Neuron (in vitro differentiated cells): ENCODE data around the gene ZPR1.

Experiments used
- H2AFZ ChIP-seq: one replicate; pipeline ENCODE4 v1.6.1; 2013; ENCODE audit warnings: low read depth, mild to moderate bottlenecking, inconsistent platforms, low read length, moderate library complexity
- H3K27me3 ChIP-seq: one replicate; pipeline ENCODE4 v1.6.1; 2013; ENCODE audit warnings: low read length; ENCODE audit not compliant: insufficient read depth
- H3K36me3 ChIP-seq: one replicate; pipeline ENCODE4 v1.6.1; 2013; ENCODE audit warnings: low read length; ENCODE audit not compliant: insufficient read depth
- H3K4me1 ChIP-seq: one replicate; pipeline ENCODE4 v1.6.1; 2013; ENCODE audit warnings: low read length; ENCODE audit not compliant: insufficient read depth
- H3K4me3 ChIP-seq: 2 replicates; pipeline ENCODE4 v1.5.1; 2013; ENCODE audit warnings: mild to moderate bottlenecking, low read length, moderate library complexity
- H3K9me3 ChIP-seq: one replicate; pipeline ENCODE4 v1.6.1; 2013; ENCODE audit warnings: low read length

The ZPR1 gene

DNA sequence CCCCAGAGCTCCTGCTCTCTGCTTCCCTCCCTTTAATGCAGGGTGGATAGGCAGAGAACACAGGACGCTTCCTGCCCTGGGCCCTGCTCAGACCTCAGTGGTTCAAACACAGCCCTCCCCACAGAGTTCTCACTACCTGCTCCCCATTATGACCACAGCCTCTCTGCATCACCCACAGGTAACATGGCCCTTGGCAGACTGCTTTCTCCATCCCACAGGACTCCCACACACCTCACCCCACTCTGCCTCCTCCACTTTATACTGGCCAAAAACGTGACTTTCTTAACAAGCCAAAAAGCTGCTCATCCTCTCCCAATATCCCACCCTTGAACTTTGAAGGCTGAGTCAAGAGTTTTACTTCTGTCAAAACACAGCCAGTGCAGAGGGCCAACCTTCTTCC lies 48.8 kb downstream of the ZPR1 start:
- Histone ChIP-seq H3K4me1 (no peaks in the 10 kb centered on the region), H2AFZ (no peak overlapping the region), H3K27me3 (no peaks in the 10 kb centered on the region), H3K4me3 (no peak overlapping the region), H3K36me3 (no peaks in the 10 kb centered on the region), H3K9me3 (no peaks in the 10 kb centered on the region)

DNA sequence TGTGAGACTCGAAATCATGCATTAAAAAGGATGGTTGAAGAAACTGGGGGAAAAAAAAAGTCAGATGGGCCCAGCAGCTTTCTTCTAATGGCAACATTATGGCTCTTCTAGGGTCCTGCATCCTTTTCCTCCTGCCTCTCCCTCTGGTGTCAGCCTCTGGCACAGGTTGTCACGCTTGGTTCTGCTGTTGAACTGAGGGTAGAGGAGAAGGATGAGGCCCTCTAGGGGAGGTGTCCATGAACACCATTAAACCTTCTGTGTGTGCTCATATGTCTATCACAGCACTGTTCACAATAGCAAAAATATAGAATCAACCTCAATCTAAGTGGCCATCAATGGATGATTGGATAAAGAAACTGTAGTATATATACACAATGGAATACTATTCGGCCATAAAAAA lies 51.1 kb downstream of the ZPR1 start:
- Histone ChIP-seq H2AFZ (no peak overlapping the region), H3K36me3 (no peaks in the 10 kb centered on the region), H3K4me3 (no peak overlapping the region), H3K27me3 (no peaks in the 10 kb centered on the region), H3K9me3 (no peaks in the 10 kb centered on the region), H3K4me1 (peaks cover 2% of the 10 kb centered on the region)

DNA sequence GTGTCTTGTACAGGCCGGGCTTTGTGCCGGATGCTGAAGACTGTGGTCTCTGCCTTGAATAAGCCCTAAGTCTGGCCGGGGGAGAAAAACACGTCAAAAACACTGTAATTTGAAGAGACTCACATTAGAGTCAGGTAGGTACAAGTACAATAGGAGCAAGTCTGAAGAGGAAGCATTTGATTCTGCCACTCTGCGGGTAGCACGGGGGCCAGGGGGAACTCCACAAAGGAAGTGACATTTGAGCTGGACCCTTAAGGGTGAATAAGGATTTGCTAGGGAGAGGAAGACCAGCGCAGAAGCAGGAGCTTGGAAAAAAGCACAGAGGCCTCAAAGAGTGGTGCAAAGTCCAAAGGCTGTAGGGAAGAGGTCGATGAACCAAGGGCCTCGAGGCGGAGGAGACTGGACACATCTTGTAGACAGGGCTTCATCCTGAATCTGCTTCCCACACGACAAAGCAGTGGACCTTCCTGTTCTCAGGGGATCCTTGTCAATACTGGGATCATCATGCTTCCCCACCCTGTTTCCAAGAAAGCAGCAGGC lies 53.8 kb downstream of the ZPR1 start:
- peaks cover 19% of the 10 kb centered on the region for H3K4me1 ChIP-seq
- H3K9me3 ChIP-seq, result no peaks in the 10 kb centered on the region
- no peak overlapping the region for H3K4me3 ChIP-seq
- no peaks in the 10 kb centered on the region for H3K36me3 ChIP-seq
- no peaks in the 10 kb centered on the region for H3K27me3 ChIP-seq
- H2AFZ ChIP-seq, result no peak overlapping the region

DNA sequence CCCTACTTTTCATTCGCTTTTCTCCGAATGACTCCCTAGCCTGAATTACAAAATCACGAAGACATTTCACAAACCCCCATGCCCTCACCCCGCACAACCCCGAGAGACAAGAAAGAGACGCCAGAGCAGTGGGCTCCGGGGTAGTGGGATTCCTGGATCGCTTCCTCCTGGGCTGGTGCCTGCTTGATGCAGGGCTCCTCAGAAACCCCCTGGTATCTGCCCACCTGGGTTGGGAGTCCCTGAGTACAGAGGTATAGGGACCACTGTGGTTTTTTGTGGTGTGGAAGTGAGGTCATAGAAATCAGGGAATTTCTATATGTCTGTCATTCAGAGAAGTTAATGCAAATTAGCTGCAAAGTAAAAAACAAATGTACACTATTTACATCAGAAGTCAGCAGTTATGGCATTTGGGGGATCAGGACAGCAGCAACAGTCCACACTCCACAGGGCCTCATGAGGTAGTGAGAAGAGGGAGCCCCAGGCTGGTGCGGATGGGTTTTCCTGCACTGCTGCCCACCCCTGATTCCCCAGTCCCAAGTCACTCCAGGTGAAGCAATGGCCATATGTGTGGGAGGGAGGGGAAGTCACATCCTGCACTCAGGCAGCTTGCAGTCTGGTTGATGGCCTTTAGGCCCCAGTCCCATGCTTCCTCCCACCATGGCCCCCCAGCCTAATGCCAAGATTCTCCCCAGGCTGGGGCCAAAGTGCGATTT lies 54.6 kb downstream of the ZPR1 start:
- no peak overlapping the region for H2AFZ ChIP-seq
- no peaks in the 10 kb centered on the region for H3K36me3 ChIP-seq
- H3K4me1 ChIP-seq, result peaks cover 19% of the 10 kb centered on the region
- no peaks in the 10 kb centered on the region for H3K27me3 ChIP-seq
- H3K9me3 ChIP-seq, result no peaks in the 10 kb centered on the region
- H3K4me3 ChIP-seq, result no peak overlapping the region

DNA sequence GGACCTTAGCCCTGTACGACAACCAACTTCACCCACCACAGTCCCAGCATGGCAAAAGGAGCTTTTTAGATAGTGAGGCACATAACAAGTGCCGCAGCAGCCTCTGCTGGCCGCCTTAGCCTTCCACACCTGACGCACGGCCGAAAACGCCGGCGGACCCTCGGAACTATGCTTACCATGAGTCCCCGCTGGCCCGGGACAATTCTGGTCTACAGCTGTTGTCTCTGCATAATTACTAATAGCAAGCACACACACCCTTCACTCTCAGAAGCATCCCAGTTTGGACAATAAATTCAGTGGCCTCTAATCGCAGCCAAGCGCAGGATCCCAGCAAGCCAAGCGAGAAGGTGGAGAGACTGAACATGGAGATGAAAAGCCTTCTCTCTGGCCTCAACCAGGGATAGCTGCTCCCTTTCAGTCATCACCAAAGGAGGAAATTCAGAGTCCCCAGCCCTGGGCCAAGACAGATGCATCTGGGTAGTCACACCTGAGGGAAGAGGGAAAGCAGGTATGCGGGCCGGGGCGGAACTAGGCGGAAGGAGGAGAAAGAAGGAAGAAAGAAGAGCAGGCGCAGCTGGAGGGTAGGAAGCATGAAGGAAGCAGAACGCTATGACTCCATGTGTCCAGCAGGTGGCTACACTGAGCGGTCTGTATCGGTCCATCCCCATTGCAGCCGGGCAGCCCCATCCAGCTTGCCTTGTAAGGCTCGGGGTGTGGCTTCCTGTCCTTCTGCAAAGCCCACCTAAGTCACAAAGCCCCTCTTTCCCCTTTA lies 55.4 kb downstream of the ZPR1 start:
- Histone ChIP-seq H3K9me3 (no peaks in the 10 kb centered on the region), H3K4me3 (no peak overlapping the region), H3K4me1 (peaks cover 19% of the 10 kb centered on the region), H3K36me3 (no peaks in the 10 kb centered on the region), H2AFZ (no peak overlapping the region), H3K27me3 (no peaks in the 10 kb centered on the region)

DNA sequence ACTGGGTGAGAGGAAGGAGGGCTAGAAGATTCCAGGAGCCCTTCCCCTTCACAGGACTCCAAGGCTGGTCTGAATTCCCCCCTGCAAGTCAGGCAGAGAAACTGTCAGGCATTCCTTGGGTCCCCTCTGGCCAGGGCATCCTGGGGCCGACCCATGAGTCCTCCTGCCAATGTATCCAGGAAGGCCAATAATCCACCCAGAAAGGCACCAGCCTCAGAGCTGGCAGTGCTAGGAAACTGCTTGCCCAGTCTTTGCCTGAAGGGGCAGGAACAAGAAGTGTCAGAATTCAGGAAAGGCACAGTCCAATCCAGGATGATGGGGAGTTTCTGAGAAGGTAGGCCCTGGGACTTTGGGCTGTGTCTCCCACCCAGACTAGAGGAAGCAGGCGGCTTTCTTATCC lies 56.0 kb downstream of the ZPR1 start:
- H3K36me3 ChIP-seq, result no peaks in the 10 kb centered on the region
- no peaks in the 10 kb centered on the region for H3K9me3 ChIP-seq
- no peaks in the 10 kb centered on the region for H3K27me3 ChIP-seq
- no peak overlapping the region for H3K4me3 ChIP-seq
- peaks cover 19% of the 10 kb centered on the region for H3K4me1 ChIP-seq
- no peak overlapping the region for H2AFZ ChIP-seq

DNA sequence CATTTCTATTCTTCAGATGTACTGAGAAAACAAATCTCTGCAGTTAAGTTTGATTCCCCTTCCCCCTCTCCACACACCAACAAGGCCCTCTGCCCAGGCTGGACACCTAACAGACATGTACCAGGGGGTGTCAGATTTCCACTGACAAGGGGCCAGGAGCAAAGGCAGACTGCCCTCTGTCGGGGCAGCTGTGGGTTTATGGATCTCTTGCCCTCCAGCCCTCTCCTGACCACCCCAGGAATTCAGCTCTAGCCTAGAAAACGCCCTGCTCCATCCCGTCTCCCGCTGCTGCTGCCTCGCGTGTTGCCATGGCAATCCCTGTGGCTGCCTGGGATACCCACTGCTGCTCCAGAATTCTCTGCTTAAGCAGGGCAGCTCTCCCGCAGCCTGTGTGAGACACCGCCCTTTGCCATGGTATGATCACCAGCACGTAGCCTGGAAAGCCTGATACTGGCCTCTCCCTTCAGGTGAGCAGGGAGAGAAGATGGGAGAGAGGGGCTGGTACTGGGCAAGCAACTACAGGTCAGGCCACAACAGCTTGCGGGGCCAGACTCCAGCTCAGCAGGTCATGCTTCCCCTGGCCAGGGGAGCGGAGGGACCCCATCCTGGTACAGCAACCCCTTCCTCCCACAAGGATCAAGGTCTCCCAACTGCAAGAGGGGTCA lies 56.6 kb downstream of the ZPR1 start:
- Histone ChIP-seq H3K36me3 (no peaks in the 10 kb centered on the region), H3K4me1 (peaks cover 19% of the 10 kb centered on the region), H2AFZ (no peak overlapping the region), H3K27me3 (no peaks in the 10 kb centered on the region), H3K4me3 (no peak overlapping the region), H3K9me3 (no peaks in the 10 kb centered on the region)

DNA sequence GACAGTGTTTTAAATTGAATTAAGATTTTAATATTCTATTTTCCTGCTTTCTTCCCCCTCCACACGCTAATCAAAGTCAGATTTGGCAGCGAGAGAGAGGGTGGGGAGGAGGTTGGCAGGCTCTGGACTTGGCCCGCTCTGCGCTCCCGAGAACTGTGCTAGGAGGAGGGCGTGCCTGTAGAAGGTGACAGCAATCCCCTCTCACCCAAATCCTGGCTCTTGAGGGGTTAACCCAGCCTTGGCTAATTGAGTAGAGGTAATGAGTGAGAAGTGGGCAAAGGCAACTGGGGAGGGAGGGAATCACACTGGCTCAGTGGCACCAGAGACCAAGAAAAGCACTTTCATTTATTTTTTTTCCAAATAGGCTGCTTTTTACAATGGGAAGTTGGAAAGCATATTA lies 57.2 kb downstream of the ZPR1 start:
- no peak overlapping the region for H3K4me3 ChIP-seq
- no peak overlapping the region for H2AFZ ChIP-seq
- H3K4me1 ChIP-seq, result peaks cover 19% of the 10 kb centered on the region
- H3K27me3 ChIP-seq, result no peaks in the 10 kb centered on the region
- H3K36me3 ChIP-seq, result no peaks in the 10 kb centered on the region
- no peaks in the 10 kb centered on the region for H3K9me3 ChIP-seq

DNA sequence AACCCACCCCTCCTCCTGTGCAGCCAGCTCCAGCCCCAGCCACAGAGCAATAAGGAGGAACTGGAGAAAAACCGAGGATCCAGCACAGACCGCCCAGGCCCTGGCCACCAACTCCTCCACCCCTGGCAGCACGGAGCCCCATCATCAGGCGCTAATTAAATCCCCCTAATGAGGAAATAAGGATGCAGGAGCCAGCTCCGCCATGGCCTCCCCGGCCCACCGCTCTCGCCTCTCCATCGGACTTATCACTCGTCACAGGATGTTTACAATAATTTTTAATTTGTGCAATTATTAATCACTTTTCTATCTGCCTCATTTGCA lies 57.6 kb downstream of the ZPR1 start:
- Histone ChIP-seq H3K4me3 (no peak overlapping the region), H3K4me1 (peaks cover 19% of the 10 kb centered on the region), H2AFZ (no peak overlapping the region), H3K9me3 (no peaks in the 10 kb centered on the region), H3K36me3 (no peaks in the 10 kb centered on the region), H3K27me3 (no peaks in the 10 kb centered on the region)

DNA sequence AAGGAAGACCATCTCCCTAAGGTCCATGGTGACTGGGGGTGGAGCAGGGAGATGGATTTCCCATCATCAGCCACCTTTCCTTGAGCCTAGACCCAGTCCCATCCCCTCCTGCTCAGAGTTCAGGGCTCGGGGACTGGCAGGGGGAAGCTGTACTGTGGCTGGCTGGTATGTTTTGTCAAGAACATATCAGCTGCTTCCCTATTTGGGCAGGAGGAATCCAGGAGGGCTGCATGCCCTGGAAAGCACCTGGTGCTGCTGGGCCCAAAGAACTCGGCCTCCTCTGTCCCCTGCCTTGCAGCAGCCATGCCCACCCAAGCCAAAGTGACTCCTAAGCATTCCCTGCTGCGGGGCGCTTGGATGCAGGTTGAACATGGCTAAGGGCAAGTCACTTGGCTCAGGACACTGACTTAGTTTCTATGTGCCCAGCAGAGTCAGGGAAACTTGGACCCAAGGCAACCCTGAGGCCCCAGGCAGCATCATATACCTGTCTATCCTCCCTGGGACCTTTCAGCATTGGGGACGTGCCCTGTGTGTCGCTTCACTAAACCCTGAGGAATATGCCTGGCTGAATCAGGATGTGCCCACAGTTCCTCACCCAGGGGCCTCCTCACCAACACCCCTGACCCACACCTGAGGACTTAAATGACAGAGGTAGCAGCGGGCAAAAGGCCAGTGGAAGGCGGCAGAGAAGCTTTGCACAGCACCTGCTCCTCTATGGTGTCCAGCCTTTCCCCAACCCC lies 58.2 kb downstream of the ZPR1 start:
- Histone ChIP-seq H2AFZ (no peak overlapping the region), H3K4me3 (no peak overlapping the region), H3K4me1 (peaks cover 19% of the 10 kb centered on the region), H3K27me3 (no peaks in the 10 kb centered on the region), H3K36me3 (no peaks in the 10 kb centered on the region), H3K9me3 (no peaks in the 10 kb centered on the region)

DNA sequence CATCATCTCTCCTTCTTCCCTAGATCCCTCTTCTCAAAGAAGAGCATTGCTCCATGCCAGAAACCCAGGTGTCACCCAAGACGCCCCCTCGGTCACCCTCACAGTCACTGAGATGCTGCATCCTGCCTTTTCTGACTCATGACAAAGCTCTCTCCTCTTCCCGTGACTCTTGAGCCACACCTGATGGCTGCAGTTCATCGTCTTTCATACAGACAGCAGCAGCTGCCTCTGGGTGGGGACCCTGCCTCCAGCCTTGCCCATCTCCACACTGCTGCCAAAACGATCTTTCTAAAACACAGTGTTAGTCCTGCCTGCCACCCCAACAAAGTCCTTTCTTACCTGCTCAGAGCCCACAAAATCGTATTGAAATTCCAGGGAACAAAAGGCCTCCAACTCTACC lies 59.8 kb downstream of the ZPR1 start:
- H3K4me3 ChIP-seq, result no peak overlapping the region
- no peaks in the 10 kb centered on the region for H3K36me3 ChIP-seq
- no peaks in the 10 kb centered on the region for H3K9me3 ChIP-seq
- H2AFZ ChIP-seq, result no peak overlapping the region
- peaks cover 19% of the 10 kb centered on the region for H3K4me1 ChIP-seq
- H3K27me3 ChIP-seq, result no peaks in the 10 kb centered on the region

DNA sequence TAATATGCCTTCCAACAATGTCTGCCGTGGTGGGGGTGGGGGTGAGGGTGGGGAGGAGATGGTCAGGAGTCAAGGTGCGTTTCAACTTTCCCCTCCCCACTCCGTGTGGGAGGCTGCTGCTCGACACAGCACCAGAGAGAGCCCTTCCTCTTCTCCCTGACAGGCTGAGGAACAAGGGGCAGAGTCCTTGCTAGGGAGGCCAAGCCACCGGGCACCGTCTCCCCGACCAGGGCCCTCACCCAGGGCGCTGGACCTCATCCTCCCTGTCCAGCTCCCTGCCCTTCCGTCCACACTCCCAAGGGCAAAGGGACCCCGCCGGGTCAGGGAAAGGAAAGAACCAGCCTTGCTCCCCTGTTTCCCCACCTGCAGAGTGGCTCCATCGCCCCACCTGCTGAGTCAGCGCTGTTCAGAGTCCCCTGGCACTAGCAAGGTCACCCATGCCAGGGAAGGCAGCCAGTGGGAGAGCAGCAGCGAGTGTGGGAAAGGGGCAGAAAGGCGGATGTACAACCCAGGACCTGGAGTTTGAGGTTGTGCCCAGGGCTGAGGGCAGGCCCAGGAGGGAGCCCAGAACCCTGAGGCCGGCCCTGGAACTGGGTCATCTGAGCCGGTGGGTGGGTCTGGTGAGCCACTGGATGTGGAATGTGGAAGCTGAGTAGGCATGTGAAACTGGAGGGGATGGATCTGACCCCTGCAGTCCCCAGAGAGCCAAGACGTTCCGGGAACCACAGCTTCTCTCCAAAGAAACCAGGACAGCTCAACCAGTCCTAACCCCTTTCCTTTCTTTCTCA lies 62.2 kb downstream of the ZPR1 start:
- no peaks in the 10 kb centered on the region for H3K27me3 ChIP-seq
- peaks cover 5% of the 10 kb centered on the region for H3K4me1 ChIP-seq
- no peak overlapping the region for H2AFZ ChIP-seq
- H3K36me3 ChIP-seq, result no peaks in the 10 kb centered on the region
- H3K4me3 ChIP-seq, result no peak overlapping the region
- H3K9me3 ChIP-seq, result no peaks in the 10 kb centered on the region
